ENCODE data around the gene PCLAF.

The PCLAF gene

GRCh38 chr15:64426845-64427465 is 45.7 kb upstream of the PCLAF start:
- Histone ChIP-seq H3K9ac (ENCODE audit: low read length) (no peak overlapping the region), H3F3A (ENCODE audit: insufficient read depth) (no peaks in the 10 kb centered on the region), H3K4me2 (ENCODE audit: low read depth, low read length, poor library complexity, severe bottlenecking) (no peak overlapping the region), H3K36me3 (ENCODE audit: low read length) (no peaks in the 10 kb centered on the region), H3K9me2 (replicated peaks; ENCODE audit: insufficient read depth, low read length) (no peaks in the 10 kb centered on the region), H2AFZ (ENCODE audit: low read depth, low read length, severe bottlenecking) (no peak overlapping the region), H4K20me1 (ENCODE audit: low read depth, low read length) (no peaks in the 10 kb centered on the region), H3K79me2 (ENCODE audit: insufficient read depth, low read length) (no peaks in the 10 kb centered on the region), H3K27me3 (ENCODE audit: low read length) (no peaks in the 10 kb centered on the region), H3K27ac (ENCODE audit: low read depth, low read length) (no peak overlapping the region), H3K4me3 (ENCODE audit: insufficient read depth, low read length, poor library complexity, severe bottlenecking) (no peak overlapping the region), H3K9me3 (ENCODE audit: insufficient read depth, low read length) (no peaks in the 10 kb centered on the region)
- TF ChIP-seq CTCF (IDR thresholded peaks at IDR 0.05; ENCODE audit: insufficient read depth, low read length, poor library complexity, severe bottlenecking): no peak
- TF ChIP-seq EZH2phosphoT487 (conservative IDR thresholded peaks at IDR 0.05; ENCODE audit: low read length): no peak

- Histone ChIP-seq H3K9me3 (ENCODE audit: insufficient read depth, low read length) (no peaks in the 10 kb centered on the region), H3F3A (ENCODE audit: insufficient read depth) (no peaks in the 10 kb centered on the region), H3K9me2 (replicated peaks; ENCODE audit: insufficient read depth, low read length) (no peaks in the 10 kb centered on the region), H3K27ac (ENCODE audit: low read depth, low read length) (no peak overlapping the region), H3K79me2 (ENCODE audit: insufficient read depth, low read length) (no peaks in the 10 kb centered on the region), H3K4me2 (ENCODE audit: low read depth, low read length, poor library complexity, severe bottlenecking) (no peak overlapping the region), H3K36me3 (ENCODE audit: low read length) (no peaks in the 10 kb centered on the region), H3K4me3 (ENCODE audit: insufficient read depth, low read length, poor library complexity, severe bottlenecking) (no peak overlapping the region), H3K9ac (ENCODE audit: low read length) (no peak overlapping the region), H3K27me3 (ENCODE audit: low read length) (no peaks in the 10 kb centered on the region), H2AFZ (ENCODE audit: low read depth, low read length, severe bottlenecking) (no peak overlapping the region), H4K20me1 (ENCODE audit: low read depth, low read length) (no peaks in the 10 kb centered on the region)
- no peak for TF ChIP-seq EZH2phosphoT487 (conservative IDR thresholded peaks at IDR 0.05; ENCODE audit: low read length)
These were observed 44.0 kb upstream of the PCLAF start for GRCh38 chr15:64425221-64425620.

GRCh38 chr15:64423970-64424369 is 42.7 kb upstream of the PCLAF start:
- Histone ChIP-seq H3K79me2 (ENCODE audit: insufficient read depth, low read length) (no peaks in the 10 kb centered on the region), H3K9me2 (replicated peaks; ENCODE audit: insufficient read depth, low read length) (no peaks in the 10 kb centered on the region), H3K4me3 (ENCODE audit: insufficient read depth, low read length, poor library complexity, severe bottlenecking) (no peak overlapping the region), H2AFZ (ENCODE audit: low read depth, low read length, severe bottlenecking) (no peak overlapping the region), H3K27ac (ENCODE audit: low read depth, low read length) (no peak overlapping the region), H3K9ac (ENCODE audit: low read length) (no peak overlapping the region), H3K4me2 (ENCODE audit: low read depth, low read length, poor library complexity, severe bottlenecking) (no peak overlapping the region), H3K36me3 (ENCODE audit: low read length) (no peaks in the 10 kb centered on the region; the same call in 1 of the 2 replicates), H3F3A (ENCODE audit: insufficient read depth) (no peaks in the 10 kb centered on the region), H3K27me3 (ENCODE audit: low read length) (no peaks in the 10 kb centered on the region), H3K9me3 (ENCODE audit: insufficient read depth, low read length) (no peaks in the 10 kb centered on the region), H4K20me1 (ENCODE audit: low read depth, low read length) (no peaks in the 10 kb centered on the region)
- TF ChIP-seq CTCF (IDR thresholded peaks at IDR 0.05; ENCODE audit: insufficient read depth, low read length, poor library complexity, severe bottlenecking) (no peak), EZH2phosphoT487 (conservative IDR thresholded peaks at IDR 0.05; ENCODE audit: low read length) (no peak)

GRCh38 chr15:64422697-64423096 is 41.5 kb upstream of the PCLAF start:
- Histone ChIP-seq H4K20me1 (ENCODE audit: low read depth, low read length) (no peaks in the 10 kb centered on the region), H3K4me2 (ENCODE audit: low read depth, low read length, poor library complexity, severe bottlenecking) (no peak overlapping the region), H3F3A (ENCODE audit: insufficient read depth) (no peaks in the 10 kb centered on the region), H2AFZ (ENCODE audit: low read depth, low read length, severe bottlenecking) (no peak overlapping the region), H3K27me3 (ENCODE audit: low read length) (no peaks in the 10 kb centered on the region), H3K36me3 (ENCODE audit: low read length) (peaks cover 3% of the 10 kb centered on the region; the same call in 1 of the 2 replicates), H3K4me3 (ENCODE audit: insufficient read depth, low read length, poor library complexity, severe bottlenecking) (no peak overlapping the region), H3K9ac (ENCODE audit: low read length) (no peak overlapping the region), H3K27ac (ENCODE audit: low read depth, low read length) (no peak overlapping the region), H3K79me2 (ENCODE audit: insufficient read depth, low read length) (no peaks in the 10 kb centered on the region), H3K9me2 (replicated peaks; ENCODE audit: insufficient read depth, low read length) (no peaks in the 10 kb centered on the region), H3K9me3 (ENCODE audit: insufficient read depth, low read length) (no peaks in the 10 kb centered on the region)
- no peak for TF ChIP-seq CTCF (IDR thresholded peaks at IDR 0.05; ENCODE audit: insufficient read depth, low read length, poor library complexity, severe bottlenecking)
- TF ChIP-seq EZH2phosphoT487 (conservative IDR thresholded peaks at IDR 0.05; ENCODE audit: low read length): no peak
